ENCODE results near the gene AGAP6. TPM values are rescaled to one million over a fixed set of nuclear protein-coding genes. Genes with fewer than 3 reads are reported as not detected.
"Not testable (repeated sequence)": the region's sequence is repeated elsewhere in the genome, so short reads cannot be mapped to it uniquely, and the experiment has no call there.

The AGAP6 gene
- 4.4 TPM for total RNA-seq

DNA sequence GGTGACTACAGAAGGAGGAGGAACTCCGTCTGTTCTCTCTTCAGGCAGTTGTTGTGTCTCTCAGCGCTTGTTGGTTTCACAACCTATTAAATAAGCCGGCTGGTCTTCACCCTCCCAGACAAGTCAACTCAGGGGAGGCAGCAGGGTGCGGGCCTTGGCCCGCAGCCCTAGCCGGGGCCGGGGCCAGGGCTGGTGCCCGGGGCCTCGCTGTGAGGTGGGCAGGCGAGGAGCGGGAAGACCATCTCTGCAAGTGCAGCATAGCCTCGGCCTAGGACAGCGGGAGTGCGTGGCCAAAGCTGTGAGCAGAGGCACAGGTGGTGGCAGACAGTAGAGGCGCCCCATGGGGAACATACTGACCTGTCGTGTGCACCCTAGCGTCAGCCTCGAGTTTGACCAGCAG, at the start of gene AGAP6:
TSS of gene AGAP6 (plus strand) at position 31 of the 400 bp plus-strand sequence. CDS start at position 341, 310 bp downstream.
- H3K4me1 ChIP-seq (ENCODE audit: insufficient read depth, low read length), result not testable (repeated sequence)

DNA sequence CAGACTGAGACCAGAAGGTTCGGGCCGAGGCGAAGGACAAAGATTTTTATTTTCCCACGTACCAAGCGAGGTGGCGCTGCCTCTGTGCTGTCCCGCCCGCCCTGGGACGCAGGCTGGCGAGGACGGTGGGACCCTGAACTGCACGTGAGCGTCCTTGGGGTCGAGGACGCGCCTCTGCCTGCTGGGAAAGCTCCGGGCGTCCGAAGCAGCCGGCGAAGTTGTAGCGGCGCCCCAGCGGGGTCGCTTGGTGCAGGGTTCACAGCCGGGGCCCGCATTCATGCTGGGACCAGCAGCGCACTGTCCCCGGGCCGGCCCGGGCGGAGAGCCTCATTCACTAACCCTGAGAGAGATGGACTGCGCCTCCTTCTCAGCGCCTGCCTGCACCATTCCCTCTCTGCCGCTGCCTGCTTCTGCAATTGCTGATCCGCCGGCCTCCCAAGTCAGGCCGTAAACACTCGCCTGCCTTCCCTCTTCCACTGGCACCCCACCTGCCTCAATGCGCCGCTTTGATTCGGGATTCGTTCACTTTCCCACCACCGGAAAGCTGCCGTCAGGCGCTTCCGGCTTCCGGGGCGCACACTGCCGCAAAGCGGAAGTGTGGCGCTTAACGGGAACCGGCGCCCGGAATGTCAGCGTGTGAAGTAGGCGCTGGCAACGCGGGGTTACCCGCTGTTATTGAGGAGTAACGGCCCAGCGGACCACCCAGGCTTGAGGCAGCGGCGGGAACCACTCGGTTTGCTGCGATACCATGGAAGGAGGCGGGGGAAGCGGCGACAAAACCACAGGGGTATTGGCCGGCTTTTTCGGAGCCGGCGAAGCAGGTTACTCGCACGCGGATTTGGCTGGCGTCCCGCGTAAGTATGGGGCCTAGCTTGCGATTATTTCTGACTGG, 46.5 kb upstream of the AGAP6 start, which contains the start of the genes PARG and TIMM23B:
TSS of gene PARG (minus strand) at position 581 of the 892 bp plus-strand sequence. CDS start at position 279, 302 bp downstream.
TSS of gene TIMM23B (plus strand) at position 607 of the 892 bp plus-strand sequence. CDS start at position 749, 142 bp downstream.
- H3K4me1 ChIP-seq (ENCODE audit: insufficient read depth, low read length), result peaks cover 20% of the 10 kb centered on the region
- peak within 1 kb of the TSS; percentile 69 for H3K4me3 ChIP-seq (ENCODE audit: low read length)
- H3K27me3 ChIP-seq (ENCODE audit: insufficient read depth, low read length); H3K9me3 ChIP-seq (ENCODE audit: low read depth, low read length): not testable (repeated sequence)

More for the DNA sequence above, at the start of gene AGAP6:
- H3K27me3 ChIP-seq (ENCODE audit: insufficient read depth, low read length); H3K4me3 ChIP-seq (ENCODE audit: low read length); H3K9me3 ChIP-seq (ENCODE audit: low read depth, low read length): not testable (repeated sequence)

DNA sequence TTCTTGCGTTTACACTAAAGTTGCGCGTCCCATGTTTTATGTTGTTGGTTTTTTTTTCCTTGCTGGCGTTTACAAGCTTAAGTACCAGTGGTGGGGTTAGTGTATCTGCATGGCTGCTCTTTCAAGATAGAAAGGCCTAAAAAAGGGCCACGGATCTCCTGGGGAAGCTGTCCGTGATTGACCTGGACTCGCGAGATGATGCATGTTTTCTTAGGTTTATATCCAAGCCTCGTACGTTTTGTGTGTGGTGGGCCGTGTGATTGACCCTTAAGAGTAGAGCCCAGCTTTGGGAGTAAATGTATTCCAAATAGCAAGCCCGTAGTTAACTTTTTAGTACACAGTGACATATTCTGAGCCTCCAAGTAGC, 45.9 kb upstream of the AGAP6 start:
- H3K4me1 ChIP-seq (ENCODE audit: insufficient read depth, low read length), result peaks cover 20% of the 10 kb centered on the region
- peak overlapping the region; percentile 69 for H3K4me3 ChIP-seq (ENCODE audit: low read length)
- not testable (repeated sequence) for H3K9me3 ChIP-seq (ENCODE audit: low read depth, low read length); H3K27me3 ChIP-seq (ENCODE audit: insufficient read depth, low read length)

DNA sequence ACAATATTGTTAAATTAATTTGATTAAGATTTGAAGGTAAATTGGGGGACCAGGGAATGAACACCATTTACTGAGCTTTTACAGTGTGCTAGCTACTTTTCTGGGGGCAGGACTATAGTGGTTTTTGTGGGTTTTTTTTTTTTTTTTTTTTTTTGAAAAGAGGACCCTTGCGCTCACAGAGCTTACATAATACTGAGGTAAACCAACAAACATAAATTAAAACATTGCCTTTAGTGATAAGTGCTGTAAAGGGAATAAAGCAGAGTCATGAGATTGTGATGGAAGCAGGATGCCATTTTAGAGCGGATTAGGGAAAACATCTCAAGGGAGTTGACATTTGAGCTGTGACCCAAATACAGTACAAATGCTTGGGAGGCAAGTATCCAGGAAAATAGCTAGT, 44.6 kb upstream of the AGAP6 start:
- not testable (repeated sequence) for H3K4me3 ChIP-seq (ENCODE audit: low read length); H3K9me3 ChIP-seq (ENCODE audit: low read depth, low read length); H3K27me3 ChIP-seq (ENCODE audit: insufficient read depth, low read length)
- peaks cover 20% of the 10 kb centered on the region for H3K4me1 ChIP-seq (ENCODE audit: insufficient read depth, low read length)

DNA sequence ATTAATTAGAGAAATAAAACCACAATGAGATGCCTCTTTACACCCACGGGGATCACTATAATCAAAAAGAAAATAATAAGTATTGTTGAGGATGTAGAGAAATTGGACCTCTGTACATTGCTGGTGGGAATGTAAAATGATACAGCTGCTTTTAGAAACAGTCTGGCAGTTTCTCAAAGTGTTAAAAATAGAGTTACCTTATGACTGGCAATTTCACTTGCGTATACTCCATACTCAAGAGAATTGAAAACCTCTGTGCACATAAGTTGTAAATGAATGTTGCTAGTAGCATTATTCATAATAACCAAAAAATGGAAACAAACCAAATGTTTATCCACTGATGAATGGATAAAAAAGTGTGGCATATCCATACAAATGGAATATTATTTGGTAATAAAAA, 40.1 kb upstream of the AGAP6 start:
- not testable (repeated sequence) for H3K9me3 ChIP-seq (ENCODE audit: low read depth, low read length); H3K27me3 ChIP-seq (ENCODE audit: insufficient read depth, low read length); H3K4me1 ChIP-seq (ENCODE audit: insufficient read depth, low read length); H3K4me3 ChIP-seq (ENCODE audit: low read length)

DNA sequence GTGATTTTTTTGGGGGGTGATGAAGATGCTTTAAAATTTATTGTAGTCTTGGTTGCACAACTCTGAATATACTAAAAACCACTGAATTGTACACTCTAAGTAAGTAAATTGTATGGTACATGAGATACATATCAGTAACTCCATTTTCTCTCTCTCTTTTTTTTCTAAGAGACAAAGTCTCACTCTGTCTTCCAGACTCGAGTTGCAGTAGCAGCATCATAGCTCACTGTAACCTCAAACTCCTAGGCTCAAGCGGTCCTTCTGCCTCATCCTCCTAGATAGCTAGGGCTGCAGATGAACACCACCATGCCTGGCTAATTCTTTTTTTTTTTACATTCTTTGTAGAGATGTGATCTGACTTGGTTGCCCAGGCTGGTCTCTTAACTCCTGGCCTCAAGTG, 39.5 kb upstream of the AGAP6 start:
- H3K4me1 ChIP-seq (ENCODE audit: insufficient read depth, low read length); H3K9me3 ChIP-seq (ENCODE audit: low read depth, low read length); H3K4me3 ChIP-seq (ENCODE audit: low read length); H3K27me3 ChIP-seq (ENCODE audit: insufficient read depth, low read length): not testable (repeated sequence)

DNA sequence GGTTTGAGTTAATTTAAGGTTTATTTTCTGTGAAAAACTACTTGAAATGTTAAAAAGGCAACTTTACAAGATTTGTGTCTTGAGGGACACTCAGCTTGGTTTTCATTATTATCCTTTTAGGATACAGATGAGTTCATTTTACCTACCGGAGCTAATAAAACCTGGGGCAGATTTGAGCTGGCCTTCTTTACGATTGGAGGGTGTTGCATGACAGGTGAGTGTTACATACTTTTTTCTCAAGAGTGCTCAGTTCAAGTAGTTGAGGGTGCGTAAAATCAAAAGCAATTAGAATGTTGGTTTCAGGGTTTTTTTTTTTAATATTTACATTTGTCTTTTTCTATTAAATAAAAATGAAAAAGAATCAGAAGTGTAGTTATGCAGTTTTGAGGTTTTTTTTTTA, 36.2 kb upstream of the AGAP6 start:
- not testable (repeated sequence) for H3K4me3 ChIP-seq (ENCODE audit: low read length); H3K9me3 ChIP-seq (ENCODE audit: low read depth, low read length); H3K27me3 ChIP-seq (ENCODE audit: insufficient read depth, low read length); H3K4me1 ChIP-seq (ENCODE audit: insufficient read depth, low read length)

DNA sequence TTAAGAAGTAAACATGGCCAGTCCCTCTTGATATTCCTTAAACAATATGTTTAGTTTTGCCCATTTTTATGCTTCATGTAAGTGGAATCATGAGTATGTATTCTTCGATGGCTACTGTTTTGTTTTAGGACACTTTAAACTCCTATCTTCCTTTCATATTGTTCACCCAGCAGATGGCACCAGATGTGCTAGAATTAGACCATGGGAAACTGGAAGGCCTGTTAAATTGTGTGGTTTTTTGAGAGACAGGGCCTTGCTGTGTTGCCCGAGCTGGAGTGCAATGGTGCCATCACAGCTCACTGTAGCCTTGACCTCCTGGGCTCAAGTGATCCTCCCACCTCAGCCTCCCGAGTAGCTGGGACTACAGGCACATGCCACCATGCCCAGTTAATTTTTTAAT, 35.1 kb upstream of the AGAP6 start:
- H3K4me3 ChIP-seq (ENCODE audit: low read length), result not testable (repeated sequence)

DNA sequence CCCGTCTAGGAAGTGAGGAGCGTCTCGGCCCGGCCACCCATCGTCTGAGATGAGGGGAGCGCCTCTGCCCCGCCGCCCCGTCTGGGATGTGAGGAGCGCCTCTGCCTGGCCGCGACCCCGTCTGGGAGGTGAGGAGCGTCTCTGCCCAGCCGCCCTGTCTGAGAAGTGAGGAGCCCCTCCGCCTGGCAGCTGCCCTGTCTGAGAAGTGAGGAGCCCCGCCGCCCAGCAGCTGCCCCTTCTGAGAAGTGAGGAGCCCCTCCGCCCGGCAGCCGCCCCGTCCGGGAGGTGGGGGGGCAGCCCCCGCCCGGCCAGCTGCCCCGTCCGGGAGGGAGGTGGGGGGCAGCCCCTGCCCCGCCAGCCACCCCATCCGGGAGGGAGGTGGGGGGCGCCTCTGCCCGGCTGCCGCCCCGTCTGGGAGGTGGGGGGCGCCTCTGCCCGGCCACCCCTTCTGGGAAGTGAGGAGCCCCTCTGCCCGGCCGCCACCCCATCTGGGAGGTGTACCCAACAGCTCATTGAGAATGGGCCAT, 17.8 kb upstream of the AGAP6 start:
- H3K9me3 ChIP-seq (ENCODE audit: low read depth, low read length); H3K4me1 ChIP-seq (ENCODE audit: insufficient read depth, low read length); H3K4me3 ChIP-seq (ENCODE audit: low read length); H3K27me3 ChIP-seq (ENCODE audit: insufficient read depth, low read length): not testable (repeated sequence)

More for the DNA sequence above, 35.1 kb upstream of the AGAP6 start:
- H3K4me1 ChIP-seq (ENCODE audit: insufficient read depth, low read length); H3K9me3 ChIP-seq (ENCODE audit: low read depth, low read length); H3K27me3 ChIP-seq (ENCODE audit: insufficient read depth, low read length): not testable (repeated sequence)

DNA sequence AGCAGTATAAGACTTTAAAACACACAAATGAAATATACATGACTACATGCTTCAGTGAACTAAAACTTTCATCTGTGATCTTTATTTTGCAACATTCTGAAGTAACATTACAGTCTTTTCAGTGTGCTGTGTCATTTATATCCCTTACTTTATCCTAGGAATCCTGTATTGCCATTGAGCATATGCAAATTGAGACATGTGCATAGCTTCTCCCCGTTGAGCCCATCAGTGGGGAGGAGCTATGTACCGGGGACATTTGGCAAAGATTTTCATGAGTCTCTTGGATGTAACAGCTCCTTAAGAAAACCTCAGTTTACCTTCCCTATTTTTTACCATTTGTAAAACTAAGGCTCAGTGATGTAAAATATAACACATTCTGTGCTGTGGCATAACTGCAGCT, 16.7 kb upstream of the AGAP6 start:
- H3K4me3 ChIP-seq (ENCODE audit: low read length); H3K9me3 ChIP-seq (ENCODE audit: low read depth, low read length); H3K4me1 ChIP-seq (ENCODE audit: insufficient read depth, low read length); H3K27me3 ChIP-seq (ENCODE audit: insufficient read depth, low read length): not testable (repeated sequence)

DNA sequence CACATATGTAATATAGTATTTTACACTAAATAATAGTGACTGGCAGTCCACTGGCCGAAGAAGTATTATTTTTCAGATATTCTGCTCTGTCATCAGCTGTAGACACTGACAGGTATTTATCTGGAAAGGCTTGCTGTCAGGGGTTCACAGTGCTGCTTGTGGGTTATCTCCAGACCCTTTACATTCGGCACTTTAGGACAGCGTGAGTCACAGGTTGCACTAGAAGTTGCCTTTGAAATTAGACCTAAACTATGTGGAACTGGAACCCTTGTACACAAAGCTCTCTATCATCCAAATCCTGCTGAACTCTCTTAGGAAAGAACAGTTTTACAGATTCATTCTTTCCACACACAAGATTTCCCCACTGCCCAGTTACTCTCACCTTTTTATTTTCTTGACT, 16.1 kb upstream of the AGAP6 start:
- not testable (repeated sequence) for H3K9me3 ChIP-seq (ENCODE audit: low read depth, low read length); H3K4me3 ChIP-seq (ENCODE audit: low read length); H3K4me1 ChIP-seq (ENCODE audit: insufficient read depth, low read length); H3K27me3 ChIP-seq (ENCODE audit: insufficient read depth, low read length)

DNA sequence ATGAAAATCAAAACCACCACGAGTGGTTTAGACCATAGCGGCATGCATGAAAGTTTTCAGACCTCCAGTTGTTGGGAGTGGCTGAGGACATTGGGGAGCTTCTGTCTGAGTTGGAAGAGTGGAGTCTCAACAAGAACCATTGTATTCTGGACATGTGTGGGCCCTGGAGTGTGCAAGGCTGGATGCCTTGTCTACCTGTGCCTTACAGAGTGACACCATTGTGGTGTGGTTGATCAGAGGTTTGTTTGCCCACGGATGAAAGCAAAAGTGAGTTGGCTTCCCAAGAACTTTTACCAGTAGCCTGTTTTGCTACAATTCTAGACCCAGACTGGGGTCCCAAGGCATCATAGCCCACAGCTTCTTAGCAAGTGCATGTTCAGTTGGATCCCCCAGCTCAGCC, 10.4 kb upstream of the AGAP6 start:
- H3K9me3 ChIP-seq (ENCODE audit: low read depth, low read length); H3K4me3 ChIP-seq (ENCODE audit: low read length); H3K27me3 ChIP-seq (ENCODE audit: insufficient read depth, low read length); H3K4me1 ChIP-seq (ENCODE audit: insufficient read depth, low read length): not testable (repeated sequence)

DNA sequence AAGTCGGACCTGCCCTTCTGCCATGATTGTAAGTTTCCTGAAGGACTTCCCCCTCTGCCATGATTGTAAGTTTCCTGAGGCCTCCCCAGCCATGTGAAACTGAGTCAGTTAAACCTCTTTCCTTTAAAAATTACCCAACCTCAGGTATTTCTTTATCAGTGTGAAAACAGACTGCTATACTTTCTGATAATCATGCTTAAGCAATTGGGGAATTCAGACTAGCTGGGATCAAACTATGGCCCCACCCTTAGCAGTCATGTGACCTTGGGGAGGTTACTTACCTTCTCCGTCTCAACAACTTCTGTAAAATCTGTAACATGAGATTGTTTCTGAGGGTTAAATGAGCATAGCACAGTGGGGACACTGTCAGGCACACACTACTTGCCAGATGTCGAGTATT, 999 bp upstream of the AGAP6 start:
- H3K4me1 ChIP-seq (ENCODE audit: insufficient read depth, low read length); H3K27me3 ChIP-seq (ENCODE audit: insufficient read depth, low read length); H3K4me3 ChIP-seq (ENCODE audit: low read length); H3K9me3 ChIP-seq (ENCODE audit: low read depth, low read length): not testable (repeated sequence)

DNA sequence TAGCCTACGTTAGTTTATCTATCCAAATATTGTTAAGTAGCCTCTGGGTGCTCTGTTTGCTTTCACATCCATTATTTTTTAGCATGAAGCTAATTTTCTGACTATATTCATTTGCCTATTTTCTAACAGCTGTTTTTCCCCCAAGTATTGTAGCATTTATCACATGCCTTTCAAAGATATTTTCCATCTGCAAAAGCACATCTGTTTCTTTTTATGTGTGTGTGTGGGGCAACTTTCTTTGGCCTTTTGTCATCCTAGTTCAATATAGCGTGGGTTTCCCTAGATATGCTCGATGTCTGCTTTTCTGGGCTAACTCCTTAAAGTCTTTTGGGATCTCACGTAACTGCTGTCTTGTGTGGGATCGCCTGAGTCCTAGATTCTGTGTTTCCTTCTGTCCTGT, 7.1 kb downstream of the AGAP6 start:
- H3K27me3 ChIP-seq (ENCODE audit: insufficient read depth, low read length), result not testable (repeated sequence)

DNA sequence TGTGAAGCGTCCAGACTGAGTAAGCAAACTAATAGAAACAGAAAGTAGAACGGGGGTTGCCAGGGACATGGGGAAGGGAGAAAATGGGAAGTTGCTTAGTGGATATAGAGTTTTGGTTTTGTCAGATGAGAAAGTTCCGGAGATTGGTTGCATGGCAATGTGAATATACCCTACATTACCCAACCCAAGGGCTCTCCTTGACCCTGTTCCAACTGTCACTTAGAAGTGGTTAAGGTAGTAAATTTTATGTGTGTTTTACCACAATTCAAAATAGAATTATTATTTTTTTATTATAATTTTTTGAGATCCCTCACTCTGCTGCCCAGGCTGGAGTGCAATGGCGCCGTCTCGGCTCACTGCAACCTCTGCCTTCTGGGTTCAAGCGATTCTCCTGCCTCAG, 25.8 kb downstream of the AGAP6 start:
- not testable (repeated sequence) for H3K4me3 ChIP-seq (ENCODE audit: low read length); H3K4me1 ChIP-seq (ENCODE audit: insufficient read depth, low read length)

More for the DNA sequence above, 7.1 kb downstream of the AGAP6 start:
- not testable (repeated sequence) for H3K9me3 ChIP-seq (ENCODE audit: low read depth, low read length); H3K4me1 ChIP-seq (ENCODE audit: insufficient read depth, low read length); H3K4me3 ChIP-seq (ENCODE audit: low read length)

DNA sequence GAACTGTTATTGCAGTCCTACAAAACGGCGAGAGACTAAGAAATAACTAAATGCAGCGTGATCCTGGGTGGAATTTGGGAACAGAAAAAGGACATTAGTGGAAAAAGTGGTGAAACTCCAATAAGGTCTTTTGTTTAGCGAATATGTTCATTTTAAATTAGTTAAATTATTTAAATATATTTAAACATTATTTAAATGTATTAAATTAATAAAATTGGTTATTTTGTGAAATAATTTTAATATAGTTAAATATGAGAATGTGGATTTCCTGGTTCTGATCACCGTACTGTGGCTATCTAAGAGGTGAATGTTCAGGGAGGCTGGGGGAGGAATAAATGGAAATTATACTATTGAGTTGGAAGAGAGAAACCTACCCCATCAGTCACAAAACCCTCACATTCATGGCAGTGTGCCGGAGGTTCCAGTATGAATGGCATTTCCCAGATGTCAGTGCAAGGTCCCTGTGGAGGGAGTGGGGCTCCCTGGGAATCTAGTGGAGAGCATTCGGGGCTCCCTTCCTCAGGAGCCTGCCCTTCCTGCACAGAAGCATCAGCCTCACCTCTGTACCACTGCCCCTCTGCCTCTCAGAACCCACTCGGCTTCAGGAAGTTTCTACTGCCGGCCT, 27.5 kb downstream of the AGAP6 start:
- not testable (repeated sequence) for H3K27me3 ChIP-seq (ENCODE audit: insufficient read depth, low read length); H3K9me3 ChIP-seq (ENCODE audit: low read depth, low read length); H3K4me3 ChIP-seq (ENCODE audit: low read length); H3K4me1 ChIP-seq (ENCODE audit: insufficient read depth, low read length)

More for the DNA sequence above, 25.8 kb downstream of the AGAP6 start:
- H3K9me3 ChIP-seq (ENCODE audit: low read depth, low read length); H3K27me3 ChIP-seq (ENCODE audit: insufficient read depth, low read length): not testable (repeated sequence)

All from mononuclear cell (primary cell).